GM21360 (cell line): ENCODE data around the gene CDH4.

Source experiments
- ATAC-seq: cut with Tn5 transposase; IDR thresholded peaks from one replicate; pipeline ENCODE4 v1.9.1; 2021; ENCODE audit warnings: mild to moderate bottlenecking, moderate library complexity; ENCODE audit not compliant: unreplicated experiment

Gene CDH4

GRCh38 chr20:61636531-61637116 lies 384.6 kb downstream of the CDH4 start:
- ATAC-seq = no peak

- no peak for ATAC-seq
These were observed 386.9 kb downstream of the CDH4 start for GRCh38 chr20:61638802-61639585.

GRCh38 chr20:61640131-61640870 lies 388.2 kb downstream of the CDH4 start:
- ATAC-seq = no peak

GRCh38 chr20:61640871-61641245 lies 388.8 kb downstream of the CDH4 start:
- ATAC-seq = no peak

- no peak for ATAC-seq
These were observed 391.8 kb downstream of the CDH4 start for GRCh38 chr20:61643656-61644377.

- no peak for ATAC-seq
These were observed 392.5 kb downstream of the CDH4 start for GRCh38 chr20:61644378-61645076.

- no peak for ATAC-seq
These were observed 393.7 kb downstream of the CDH4 start for GRCh38 chr20:61645732-61646131.

GRCh38 chr20:61646453-61646852 lies 394.4 kb downstream of the CDH4 start:
- ATAC-seq = no peak

- no peak for ATAC-seq
These were observed 394.9 kb downstream of the CDH4 start for GRCh38 chr20:61646986-61647385.

- ATAC-seq = no peak
These were observed 395.6 kb downstream of the CDH4 start for GRCh38 chr20:61647702-61648101.

GRCh38 chr20:61649105-61649859 lies 397.2 kb downstream of the CDH4 start:
- no peak for ATAC-seq

- no peak for ATAC-seq
These were observed 397.8 kb downstream of the CDH4 start for GRCh38 chr20:61649860-61650162.

GRCh38 chr20:61650912-61651733 lies 399.1 kb downstream of the CDH4 start:
- ATAC-seq = no peak

GRCh38 chr20:61652146-61652545 lies 400.1 kb downstream of the CDH4 start:
- ATAC-seq = no peak

GRCh38 chr20:61654726-61655125 lies 402.7 kb downstream of the CDH4 start:
- ATAC-seq = no peak

GRCh38 chr20:61655591-61655990 lies 403.5 kb downstream of the CDH4 start:
- no peak for ATAC-seq

- ATAC-seq = no peak
These were observed 404.1 kb downstream of the CDH4 start for GRCh38 chr20:61656198-61656597.

- no peak for ATAC-seq
These were observed 405.8 kb downstream of the CDH4 start for GRCh38 chr20:61657721-61658377.

GRCh38 chr20:61658563-61658962 lies 406.5 kb downstream of the CDH4 start:
- ATAC-seq = no peak
